PC-9 (cell line): Measurements from ENCODE around the gene KLK13. TPM values are rescaled to one million over a fixed set of nuclear protein-coding genes. Genes with fewer than 3 reads are reported as not detected.
A peak's percentile ranks its signal among the peaks of the same experiment; 100 is the strongest.

Experiments
- BruUV-seq: library from RNA; stranded (reverse); fragments of 400-500 nt; replicated peaks from 2 replicates; lab custom pipeline; 2021; lab: Mats Ljungman, UMichigan
- CTCF ChIA-PET: fragments of 300-600 bp; sonication (Branson Sonifier 250); formaldehyde crosslinking; loops from one replicate; lab custom pipeline; 2022; ENCODE audit warnings: antibody characterized with exemption; lab: Charles Lee
- POLR2A ChIA-PET: fragments of 300-600 bp; sonication (Branson Sonifier 250); formaldehyde crosslinking; loops from one replicate; lab custom pipeline; 2022; ENCODE audit warnings: antibody characterized with exemption; ENCODE audit not compliant: unreplicated experiment; lab: Charles Lee
- DNase-seq, 2 experiments: peaks; one replicate each; pipeline versions ENCODE4 v3.0.0 to v3.0.0-alpha.2; 2015 to 2022; ENCODE audit warnings: mixed read lengths in 1 of 2
- H2AFZ ChIP-seq: fragments of 200-600 bp; sonication (generic); 2 replicates; pipeline ENCODE4 v1.8.1; 2017; ENCODE audit warnings: antibody characterized with exemption
- H3F3A ChIP-seq: fragments of 200-600 bp; sonication (generic); 2 replicates; pipeline ENCODE4 v1.8.1; 2017; ENCODE audit warnings: antibody characterized with exemption, mild to moderate bottlenecking, low read depth; ENCODE audit not compliant: insufficient read depth
- H3K27ac ChIP-seq: fragments of 200-600 bp; sonication (generic); 2 replicates; pipeline ENCODE4 v1.6.1; 2016; ENCODE audit warnings: mixed run types
- H3K27me3 ChIP-seq: fragments of 200-600 bp; sonication (generic); 2 replicates; pipeline ENCODE4 v1.6.1; 2016; ENCODE audit warnings: low read depth, mixed run types; ENCODE audit not compliant: insufficient read depth
- H3K36me3 ChIP-seq: fragments of 200-600 bp; sonication (generic); 2 replicates; pipeline ENCODE4 v1.6.1; 2016; ENCODE audit warnings: low read depth, mixed run types
- H3K4me1 ChIP-seq: fragments of 200-600 bp; sonication (generic); replicated peaks from 2 replicates; pipeline ENCODE4 v1.6.1; 2016; ENCODE audit warnings: mixed run types; ENCODE audit not compliant: insufficient read depth
- H3K4me2 ChIP-seq: fragments of 200-600 bp; sonication (generic); 2 replicates; pipeline ENCODE4 v1.6.1; 2017; ENCODE audit warnings: mixed run types
- H3K4me3 ChIP-seq: fragments of 200-600 bp; sonication (generic); 2 replicates; pipeline ENCODE4 v1.6.1; 2016; ENCODE audit warnings: mixed run types
- H3K79me2 ChIP-seq: fragments of 200-600 bp; sonication (generic); 2 replicates; pipeline ENCODE4 v1.6.1; 2017; ENCODE audit warnings: low read depth, mixed run types
- H3K9me2 ChIP-seq: fragments of 200-600 bp; sonication (generic); 2 replicates; pipeline ENCODE4 v1.8.1; 2017; ENCODE audit warnings: mild to moderate bottlenecking; ENCODE audit not compliant: insufficient read depth
- H3K9me3 ChIP-seq: fragments of 200-600 bp; sonication (generic); 2 replicates; pipeline ENCODE4 v1.8.1; 2016; ENCODE audit warnings: low read depth; ENCODE audit not compliant: insufficient read depth
- H4K20me1 ChIP-seq: fragments of 200-600 bp; sonication (generic); 2 replicates; pipeline ENCODE4 v1.8.1; 2017; ENCODE audit not compliant: insufficient read depth
- EZH2 ChIP-seq: fragments of 200-600 bp; sonication (generic); IDR thresholded peaks from 2 replicates; pipeline ENCODE4 v1.8.0; 2017; ENCODE audit warnings: antibody characterized with exemption, low read depth
- intact Hi-C: fragments of 100-400 bp; cut with micrococcal nuclease; formaldehyde crosslinking; loops from one replicate; pipeline ENCODE4 v1.10.0; 2022; ENCODE audit not compliant: unreplicated experiment
- total RNA-seq: library from RNA; stranded (reverse); gene quantifications from 2 replicates; pipeline ENCODE4 v1.2.3, GENCODE V29; 2021
- TF ChIP-seq, protein P1 (sequence below): fragments of 200-600 bp; sonication (generic); conservative IDR thresholded peaks from 2 replicates; pipeline ENCODE4 v1.6.1; 2017; ENCODE audit warnings: mixed run types, antibody characterized with exemption, mild to moderate bottlenecking, moderate library complexity

KLK13 gene
- total RNA-seq, 1 experiment from 2014 or later: not detected

DNA sequence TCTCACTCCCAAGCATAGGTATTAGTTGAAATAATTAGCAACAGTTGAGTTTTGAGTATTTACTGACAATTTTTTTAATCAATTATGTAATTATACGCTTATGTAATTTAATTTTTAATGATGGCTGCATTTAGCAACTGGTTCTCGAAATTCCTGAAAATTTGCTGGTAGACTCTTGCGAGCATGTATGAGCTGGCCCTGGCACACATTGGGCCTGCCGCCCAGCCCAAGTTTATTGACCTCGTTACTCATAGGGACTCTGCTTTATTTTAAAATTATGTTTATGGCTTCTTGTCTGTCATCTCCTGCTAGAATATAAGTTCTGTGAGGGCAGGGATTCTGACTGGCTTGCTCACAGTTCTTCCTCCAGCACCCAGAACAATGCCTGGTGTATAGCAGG lies 11.1 kb upstream of the KLK13 start:
- H3K4me2 ChIP-seq: no peak overlapping the region
- no peak overlapping the region for H3K27ac ChIP-seq

GRCh38 chr19:51071095-51071405 lies 6.2 kb upstream of the KLK13 start:
- ChIA-PET POLR2A (no interaction called here), CTCF (no interaction called here)
- no peaks in the 10 kb centered on the region for H3K36me3 ChIP-seq
- H3K4me3 ChIP-seq: no peak overlapping the region
- intact Hi-C loops: no loop called here
- H3K4me1 ChIP-seq: no peaks in the 10 kb centered on the region
- H3K9me3 ChIP-seq: peaks cover 17% of the 10 kb centered on the region
- H3K9me2 ChIP-seq: no peaks in the 10 kb centered on the region
- H3K79me2 ChIP-seq: no peaks in the 10 kb centered on the region
- no peaks in the 10 kb centered on the region for H3F3A ChIP-seq
- peak in 1 of 2 experiments; percentile 55 for DNase-seq
- H3K27me3 ChIP-seq: peaks cover 98% of the 10 kb centered on the region
- H4K20me1 ChIP-seq: no peaks in the 10 kb centered on the region
- no peak for TF ChIP-seq EZH2
- TF ChIP-seq, protein P1, sequence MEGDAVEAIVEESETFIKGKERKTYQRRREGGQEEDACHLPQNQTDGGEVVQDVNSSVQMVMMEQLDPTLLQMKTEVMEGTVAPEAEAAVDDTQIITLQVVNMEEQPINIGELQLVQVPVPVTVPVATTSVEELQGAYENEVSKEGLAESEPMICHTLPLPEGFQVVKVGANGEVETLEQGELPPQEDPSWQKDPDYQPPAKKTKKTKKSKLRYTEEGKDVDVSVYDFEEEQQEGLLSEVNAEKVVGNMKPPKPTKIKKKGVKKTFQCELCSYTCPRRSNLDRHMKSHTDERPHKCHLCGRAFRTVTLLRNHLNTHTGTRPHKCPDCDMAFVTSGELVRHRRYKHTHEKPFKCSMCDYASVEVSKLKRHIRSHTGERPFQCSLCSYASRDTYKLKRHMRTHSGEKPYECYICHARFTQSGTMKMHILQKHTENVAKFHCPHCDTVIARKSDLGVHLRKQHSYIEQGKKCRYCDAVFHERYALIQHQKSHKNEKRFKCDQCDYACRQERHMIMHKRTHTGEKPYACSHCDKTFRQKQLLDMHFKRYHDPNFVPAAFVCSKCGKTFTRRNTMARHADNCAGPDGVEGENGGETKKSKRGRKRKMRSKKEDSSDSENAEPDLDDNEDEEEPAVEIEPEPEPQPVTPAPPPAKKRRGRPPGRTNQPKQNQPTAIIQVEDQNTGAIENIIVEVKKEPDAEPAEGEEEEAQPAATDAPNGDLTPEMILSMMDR: no peak
- H3K27ac ChIP-seq: no peak overlapping the region
- no TSS peak for BruUV-seq
- H3K4me2 ChIP-seq: no peak overlapping the region
- H2AFZ ChIP-seq: no peak overlapping the region

More for the DNA sequence above, 11.1 kb upstream of the KLK13 start:
- H3K79me2 ChIP-seq: no peaks in the 10 kb centered on the region
- H4K20me1 ChIP-seq: no peaks in the 10 kb centered on the region
- no peak for DNase-seq
- no peaks in the 10 kb centered on the region for H3K4me1 ChIP-seq
- BruUV-seq: no TSS peak
- ChIA-PET POLR2A (no interaction called here), CTCF (interaction anchor here (0.6 kb wide), 1 partner anchor 115 kb away, joined by 4 read pairs; no protein-coding TSS in a partner anchor)
- peaks cover 69% of the 10 kb centered on the region for H3K27me3 ChIP-seq
- TF ChIP-seq, protein P1: no peak
- TF ChIP-seq EZH2: no peak
- intact Hi-C loops: no loop called here
- H3K4me3 ChIP-seq: no peak overlapping the region
- H3K9me3 ChIP-seq: peaks cover 17% of the 10 kb centered on the region
- H3F3A ChIP-seq: no peaks in the 10 kb centered on the region
- H3K9me2 ChIP-seq: no peaks in the 10 kb centered on the region
- no peak overlapping the region for H2AFZ ChIP-seq
- H3K36me3 ChIP-seq: no peaks in the 10 kb centered on the region

GRCh38 chr19:51070334-51071094 lies 5.6 kb upstream of the KLK13 start:
- Histone ChIP-seq H3K27ac (no peak overlapping the region), H3K4me1 (no peaks in the 10 kb centered on the region), H3F3A (no peaks in the 10 kb centered on the region), H3K36me3 (no peaks in the 10 kb centered on the region), H2AFZ (no peak overlapping the region), H3K79me2 (no peaks in the 10 kb centered on the region), H4K20me1 (no peaks in the 10 kb centered on the region), H3K4me3 (no peak overlapping the region), H3K9me3 (peaks cover 17% of the 10 kb centered on the region), H3K9me2 (no peaks in the 10 kb centered on the region), H3K4me2 (no peak overlapping the region), H3K27me3 (peaks cover 98% of the 10 kb centered on the region)
- CTCF ChIA-PET: no interaction called here
- POLR2A ChIA-PET: no interaction called here
- no peak for TF ChIP-seq EZH2
- TF ChIP-seq, protein P1: no peak
- intact Hi-C loops: no loop called here
- no TSS peak for BruUV-seq
- DNase-seq: no peak
